ENCODE data around the gene GRK5. TPM values are rescaled to one million over a fixed set of nuclear protein-coding genes. Genes with fewer than 3 reads are reported as not detected.

Gene GRK5
- total and polyA plus RNA-seq, 4 donors = 18.5 to 43.1 (median 40.3) TPM

GRCh38 chr10:119447823-119448546 lies 240.6 kb downstream of the GRK5 start:
- peaks cover 0 to 36% (median 27%) of the 10 kb centered on the region in 4 donors for H3K36me3 ChIP-seq (ENCODE audit: control insufficient read depth in 4 of 4, insufficient read depth in 4 of 4, low read length in 4 of 4)
- no peak for DNase-seq
- WGBS, 2 donors = 91 to 95% methylated on average over 18 of the region's 18 CpGs

GRCh38 chr10:119448628-119449584 lies 241.5 kb downstream of the GRK5 start:
- WGBS, 2 donors = 89 to 95% methylated on average over 26 of the region's 26 CpGs
- DNase-seq (no peak), ATAC-seq (ENCODE audit: insufficient read depth, low FRiP score) (no peak)
- Histone ChIP-seq H3K9me3 (ENCODE audit: control insufficient read depth in 4 of 4, insufficient read depth in 3 of 4, low read length in 3 of 4) (no peaks in the 10 kb centered on the region), H3K27ac (ENCODE audit: low read depth in 1 of 2, low read length in 1 of 2) (peak overlapping the region in 1 of 2 donors; percentile 13), H3K9ac (ENCODE audit: insufficient read depth in 1 of 2, low read length in 2 of 2) (no peak overlapping the region), H3K4me3 (no peak overlapping the region), H3K36me3 (ENCODE audit: control insufficient read depth in 4 of 4, insufficient read depth in 4 of 4, low read length in 4 of 4) (peaks cover 0 to 36% (median 31%) of the 10 kb centered on the region in 4 donors), H3K4me1 (ENCODE audit: control insufficient read depth in 5 of 5, insufficient read depth in 5 of 5, low read length in 5 of 5) (peaks cover 0 to 2% (median 0%) of the 10 kb centered on the region in 5 donors), H3K27me3 (ENCODE audit: control insufficient read depth in 3 of 3, insufficient read depth in 3 of 3, low read length in 2 of 3) (no peaks in the 10 kb centered on the region)
- no peak for TF ChIP-seq CTCF (IDR thresholded peaks at IDR 0.05; ENCODE audit: control extremely low read depth, extremely low read depth)

More at GRCh38 chr10:119447823-119448546, 240.6 kb downstream of the GRK5 start:
- H3K4me1 ChIP-seq (ENCODE audit: control insufficient read depth in 5 of 5, insufficient read depth in 5 of 5, low read length in 5 of 5) = peaks cover 0 to 2% (median 0%) of the 10 kb centered on the region in 5 donors
- no peak overlapping the region for H3K4me3 ChIP-seq
- no peaks in the 10 kb centered on the region for H3K27me3 ChIP-seq (ENCODE audit: control insufficient read depth in 3 of 3, insufficient read depth in 3 of 3, low read length in 2 of 3)
- no peak overlapping the region for H3K9ac ChIP-seq (ENCODE audit: insufficient read depth in 1 of 2, low read length in 2 of 2)
- TF ChIP-seq CTCF (IDR thresholded peaks at IDR 0.05; ENCODE audit: control extremely low read depth, extremely low read depth) = no peak
- ATAC-seq (ENCODE audit: insufficient read depth, low FRiP score) = no peak
- no peaks in the 10 kb centered on the region for H3K9me3 ChIP-seq (ENCODE audit: control insufficient read depth in 4 of 4, insufficient read depth in 3 of 4, low read length in 3 of 4)
- no peak overlapping the region for H3K27ac ChIP-seq (ENCODE audit: low read depth in 1 of 2, low read length in 1 of 2)

GRCh38 chr10:119449760-119450461 lies 242.5 kb downstream of the GRK5 start:
- WGBS, 2 donors = 67 to 83% methylated on average over 16 of the region's 16 CpGs
- Histone ChIP-seq H3K27ac (ENCODE audit: low read depth in 1 of 2, low read length in 1 of 2) (peak overlapping the region in 1 of 2 donors; percentile 72), H3K9ac (ENCODE audit: insufficient read depth in 1 of 2, low read length in 2 of 2) (no peak overlapping the region), H3K4me3 (no peak overlapping the region), H3K4me1 (ENCODE audit: control insufficient read depth in 5 of 5, insufficient read depth in 5 of 5, low read length in 5 of 5) (peaks cover 0 to 2% (median 0%) of the 10 kb centered on the region in 5 donors), H3K9me3 (ENCODE audit: control insufficient read depth in 4 of 4, insufficient read depth in 3 of 4, low read length in 3 of 4) (no peaks in the 10 kb centered on the region), H3K27me3 (ENCODE audit: control insufficient read depth in 3 of 3, insufficient read depth in 3 of 3, low read length in 2 of 3) (no peaks in the 10 kb centered on the region), H3K36me3 (ENCODE audit: control insufficient read depth in 4 of 4, insufficient read depth in 4 of 4, low read length in 4 of 4) (peaks cover 0 to 39% (median 33%) of the 10 kb centered on the region in 4 donors)
- ATAC-seq (ENCODE audit: insufficient read depth, low FRiP score) = no peak
- no peak for TF ChIP-seq CTCF (IDR thresholded peaks at IDR 0.05; ENCODE audit: control extremely low read depth, extremely low read depth)
- DNase-seq = peak in 1 of 3 donors; percentile 13

Measured in lung (tissue), 12 donors.